Measurements from ENCODE around the gene DSC2. TPM values are rescaled to one million over a fixed set of nuclear protein-coding genes. Genes with fewer than 3 reads are reported as not detected.

DSC2 gene
- total and polyA plus RNA-seq, 5 donors: 6.6 to 24.5 (median 20.5) TPM

- no peaks in the 10 kb centered on the region for H3K27me3 ChIP-seq (ENCODE audit: control insufficient read depth, insufficient read depth)
- no peak overlapping the region for H3K27ac ChIP-seq (ENCODE audit: low read length)
- no peaks in the 10 kb centered on the region for H3K9me3 ChIP-seq (ENCODE audit: control insufficient read depth, low read length)
- 62% methylated on average over 1 of the region's 1 CpG for WGBS
- intact Hi-C loops (cut with DNase I): no loop called here
- no peak overlapping the region for H3K4me3 ChIP-seq (ENCODE audit: low read length)
- DNase-seq: no peak
- ATAC-seq: no peak
- H3K4me1 ChIP-seq (ENCODE audit: control insufficient read depth, insufficient read depth, low read length): no peaks in the 10 kb centered on the region
Measured at GRCh38 chr18:31064130-31064529, 38.1 kb downstream of the DSC2 start.

DNA sequence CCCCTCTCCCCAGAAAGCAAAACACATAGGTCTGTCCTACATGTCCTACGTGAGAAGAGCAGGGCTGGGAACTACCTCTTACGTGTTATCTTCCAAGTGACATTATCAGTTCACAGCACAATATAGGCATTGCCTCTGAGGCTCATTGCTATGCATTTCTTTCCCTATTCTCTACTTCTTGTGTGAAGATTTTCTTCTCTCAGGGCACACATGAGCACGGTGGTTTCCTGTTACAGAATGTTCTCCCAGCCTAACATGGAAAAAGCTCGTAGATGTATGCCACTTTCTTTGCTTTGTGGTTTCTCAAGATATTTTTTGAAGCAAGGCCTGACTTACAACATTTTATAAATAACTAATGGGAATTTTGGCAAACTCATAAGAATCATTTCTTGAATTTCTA lies 40.3 kb downstream of the DSC2 start:
- H3K4me1 ChIP-seq (ENCODE audit: control insufficient read depth, insufficient read depth, low read length): no peaks in the 10 kb centered on the region
- H3K4me3 ChIP-seq (ENCODE audit: low read length): no peak overlapping the region
- H3K27me3 ChIP-seq (ENCODE audit: control insufficient read depth, insufficient read depth): no peaks in the 10 kb centered on the region
- ATAC-seq: no peak
- intact Hi-C loops (cut with DNase I): no loop called here
- no peaks in the 10 kb centered on the region for H3K9me3 ChIP-seq (ENCODE audit: control insufficient read depth, low read length)
- WGBS: 39% methylated on average over 4 of the region's 4 CpGs
- no peak for DNase-seq
- H3K27ac ChIP-seq (ENCODE audit: low read length): no peak overlapping the region

- intact Hi-C loops (cut with DNase I): no loop called here
- no peaks in the 10 kb centered on the region for H3K27me3 ChIP-seq (ENCODE audit: control insufficient read depth, insufficient read depth)
- ATAC-seq (no peak), DNase-seq (no peak)
- H3K4me1 ChIP-seq (ENCODE audit: control insufficient read depth, insufficient read depth, low read length): no peaks in the 10 kb centered on the region
- H3K9me3 ChIP-seq (ENCODE audit: control insufficient read depth, low read length): no peaks in the 10 kb centered on the region
- no peak overlapping the region for H3K4me3 ChIP-seq (ENCODE audit: low read length)
- WGBS: 93% methylated on average over 3 of the region's 3 CpGs
- H3K27ac ChIP-seq (ENCODE audit: low read length): no peak overlapping the region
Measured at GRCh38 chr18:31058897-31059296, 43.3 kb downstream of the DSC2 start.

GRCh38 chr18:31057917-31058316 lies 44.3 kb downstream of the DSC2 start:
- 78% methylated on average over 4 of the region's 4 CpGs for WGBS
- no peaks in the 10 kb centered on the region for H3K27me3 ChIP-seq (ENCODE audit: control insufficient read depth, insufficient read depth)
- no peak overlapping the region for H3K27ac ChIP-seq (ENCODE audit: low read length)
- DNase-seq (no peak), ATAC-seq (no peak)
- H3K9me3 ChIP-seq (ENCODE audit: control insufficient read depth, low read length): peaks cover 2% of the 10 kb centered on the region
- no peaks in the 10 kb centered on the region for H3K4me1 ChIP-seq (ENCODE audit: control insufficient read depth, insufficient read depth, low read length)
- H3K4me3 ChIP-seq (ENCODE audit: low read length): no peak overlapping the region
- intact Hi-C loops (cut with DNase I): no loop called here

DNA sequence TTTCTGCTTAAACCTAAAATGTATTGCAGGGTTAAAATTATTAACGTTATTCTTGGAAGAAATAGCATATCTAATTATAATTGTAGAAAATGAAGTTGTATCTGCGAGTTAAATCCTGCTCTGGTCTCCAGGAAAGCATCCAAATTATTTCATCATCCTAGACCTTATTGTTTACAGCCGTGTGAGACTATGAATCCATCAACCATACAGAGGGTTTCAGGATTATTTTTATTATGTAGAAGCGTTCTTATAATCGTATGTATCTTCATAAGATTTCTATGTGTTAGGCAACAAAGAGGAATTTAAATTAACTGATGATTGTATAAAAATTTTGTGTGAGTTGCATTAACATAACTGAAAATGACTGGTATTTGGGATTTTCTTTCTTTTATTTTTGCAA lies 45.2 kb downstream of the DSC2 start:
- Histone ChIP-seq H3K9me3 (ENCODE audit: control insufficient read depth, low read length) (peaks cover 2% of the 10 kb centered on the region), H3K27me3 (ENCODE audit: control insufficient read depth, insufficient read depth) (no peaks in the 10 kb centered on the region), H3K27ac (ENCODE audit: low read length) (no peak overlapping the region), H3K4me1 (ENCODE audit: control insufficient read depth, insufficient read depth, low read length) (no peaks in the 10 kb centered on the region), H3K4me3 (ENCODE audit: low read length) (no peak overlapping the region)
- WGBS: 38% methylated on average over 5 of the region's 5 CpGs
- ATAC-seq (no peak), DNase-seq (no peak)
- intact Hi-C loops (cut with DNase I): no loop called here

- Histone ChIP-seq H3K4me3 (ENCODE audit: low read length) (no peak overlapping the region), H3K27me3 (ENCODE audit: control insufficient read depth, insufficient read depth) (no peaks in the 10 kb centered on the region), H3K9me3 (ENCODE audit: control insufficient read depth, low read length) (peaks cover 2% of the 10 kb centered on the region), H3K27ac (ENCODE audit: low read length) (no peak overlapping the region), H3K4me1 (ENCODE audit: control insufficient read depth, insufficient read depth, low read length) (no peaks in the 10 kb centered on the region)
- DNase-seq (no peak), ATAC-seq (no peak)
- 85% methylated on average over 2 of the region's 2 CpGs for WGBS
- intact Hi-C loops (cut with DNase I): no loop called here
Measured at GRCh38 chr18:31056296-31056695, 45.9 kb downstream of the DSC2 start.

- Histone ChIP-seq H3K9me3 (ENCODE audit: control insufficient read depth, low read length) (peaks cover 2% of the 10 kb centered on the region), H3K4me1 (ENCODE audit: control insufficient read depth, insufficient read depth, low read length) (no peaks in the 10 kb centered on the region), H3K27me3 (ENCODE audit: control insufficient read depth, insufficient read depth) (no peaks in the 10 kb centered on the region), H3K4me3 (ENCODE audit: low read length) (no peak overlapping the region), H3K27ac (ENCODE audit: low read length) (no peak overlapping the region)
- no peak for ATAC-seq
- 82% methylated on average over 3 of the region's 3 CpGs for WGBS
- intact Hi-C loops (cut with DNase I): no loop called here
- DNase-seq: no peak
Measured at GRCh38 chr18:31050635-31051034, 51.6 kb downstream of the DSC2 start.

DNA sequence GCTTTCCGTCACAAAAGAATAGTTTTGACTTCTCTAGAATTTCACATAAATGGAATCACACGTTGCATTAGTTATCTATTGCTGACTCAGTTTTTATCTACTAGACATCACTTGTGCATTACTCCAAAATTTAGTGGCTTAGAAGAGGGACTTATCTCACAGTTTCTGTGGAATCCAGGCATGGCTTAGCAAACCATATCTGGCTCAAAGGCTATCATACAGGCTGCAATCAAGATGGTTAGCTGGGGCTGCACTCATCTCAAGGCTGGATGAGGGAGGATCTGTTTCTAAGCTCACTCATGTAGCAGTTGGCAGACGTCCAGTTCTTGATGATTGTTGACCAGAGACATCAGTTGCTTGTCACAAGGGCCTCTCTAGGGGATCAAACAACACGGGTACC lies 53.0 kb downstream of the DSC2 start:
- no peak for DNase-seq
- intact Hi-C loops (cut with DNase I): no loop called here
- Histone ChIP-seq H3K9me3 (ENCODE audit: control insufficient read depth, low read length) (peaks cover 2% of the 10 kb centered on the region), H3K27me3 (ENCODE audit: control insufficient read depth, insufficient read depth) (no peaks in the 10 kb centered on the region), H3K27ac (ENCODE audit: low read length) (no peak overlapping the region), H3K4me3 (ENCODE audit: low read length) (no peak overlapping the region), H3K4me1 (ENCODE audit: control insufficient read depth, insufficient read depth, low read length) (no peaks in the 10 kb centered on the region)
- no peak for ATAC-seq
- 44% methylated on average over 4 of the region's 4 CpGs for WGBS

- WGBS: 51% methylated on average over 2 of the region's 2 CpGs
- no peaks in the 10 kb centered on the region for H3K27me3 ChIP-seq (ENCODE audit: control insufficient read depth, insufficient read depth)
- no peak overlapping the region for H3K4me3 ChIP-seq (ENCODE audit: low read length)
- intact Hi-C loops (cut with DNase I): no loop called here
- H3K9me3 ChIP-seq (ENCODE audit: control insufficient read depth, low read length): no peaks in the 10 kb centered on the region
- H3K27ac ChIP-seq (ENCODE audit: low read length): no peak overlapping the region
- no peaks in the 10 kb centered on the region for H3K4me1 ChIP-seq (ENCODE audit: control insufficient read depth, insufficient read depth, low read length)
- DNase-seq: no peak
- no peak for ATAC-seq
Measured at GRCh38 chr18:31048216-31048615, 54.0 kb downstream of the DSC2 start.

DNA sequence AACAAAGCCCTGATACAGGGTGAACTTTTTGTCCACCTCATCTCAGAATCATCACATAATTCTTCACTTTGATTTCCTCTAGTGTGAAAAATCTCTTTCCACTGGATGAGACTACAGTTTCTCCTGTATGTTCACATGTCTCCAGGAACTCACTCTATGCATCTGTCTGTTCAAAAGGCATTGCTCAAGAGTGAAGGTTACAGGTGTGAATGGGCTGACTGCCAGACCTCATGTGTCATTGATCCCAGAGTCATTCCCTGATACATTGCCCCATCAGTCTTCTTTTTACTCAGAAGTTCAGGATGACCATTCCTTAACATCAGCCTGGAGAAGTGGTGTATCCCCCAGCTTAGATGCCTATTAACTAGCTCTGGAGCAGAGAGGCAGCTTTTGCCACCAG lies 55.3 kb downstream of the DSC2 start:
- Histone ChIP-seq H3K4me3 (ENCODE audit: low read length) (no peak overlapping the region), H3K27ac (ENCODE audit: low read length) (no peak overlapping the region), H3K9me3 (ENCODE audit: control insufficient read depth, low read length) (no peaks in the 10 kb centered on the region), H3K27me3 (ENCODE audit: control insufficient read depth, insufficient read depth) (no peaks in the 10 kb centered on the region), H3K4me1 (ENCODE audit: control insufficient read depth, insufficient read depth, low read length) (no peaks in the 10 kb centered on the region)
- intact Hi-C loops (cut with DNase I): no loop called here
- ATAC-seq: no peak
- DNase-seq: no peak

- WGBS: 94% methylated on average over 6 of the region's 6 CpGs
- ATAC-seq (no peak), DNase-seq (no peak)
- Histone ChIP-seq H3K4me1 (ENCODE audit: control insufficient read depth, insufficient read depth, low read length) (no peaks in the 10 kb centered on the region), H3K27ac (ENCODE audit: low read length) (no peak overlapping the region), H3K9me3 (ENCODE audit: control insufficient read depth, low read length) (no peaks in the 10 kb centered on the region), H3K4me3 (ENCODE audit: low read length) (no peak overlapping the region), H3K27me3 (ENCODE audit: control insufficient read depth, insufficient read depth) (no peaks in the 10 kb centered on the region)
- intact Hi-C loops (cut with DNase I): no loop called here
Measured at GRCh38 chr18:31045599-31045998, 56.6 kb downstream of the DSC2 start.

DNA sequence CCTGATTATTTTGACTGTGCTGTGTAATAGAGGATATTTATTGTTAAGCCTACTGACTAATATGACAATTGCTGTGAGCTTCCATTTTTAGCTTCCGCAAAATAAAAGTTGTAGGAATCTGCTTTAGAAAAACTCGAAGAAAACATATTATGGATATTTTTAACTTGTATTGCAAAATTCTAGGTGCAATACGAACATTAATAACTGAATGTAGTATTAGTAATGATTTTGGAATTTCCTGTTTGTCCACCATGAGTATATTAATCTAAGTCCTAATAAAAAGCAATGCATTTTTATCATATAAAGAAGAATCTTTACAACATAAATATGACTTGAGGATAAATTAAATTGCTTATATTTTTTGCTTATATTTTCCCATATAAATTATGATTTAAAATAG lies 57.3 kb downstream of the DSC2 start:
- WGBS: 60% methylated on average over 3 of the region's 3 CpGs

More for the DNA sequence above, 57.3 kb downstream of the DSC2 start:
- no peaks in the 10 kb centered on the region for H3K9me3 ChIP-seq (ENCODE audit: control insufficient read depth, low read length)
- intact Hi-C loops (cut with DNase I): no loop called here
- H3K27ac ChIP-seq (ENCODE audit: low read length): no peak overlapping the region
- DNase-seq (no peak), ATAC-seq (no peak)
- H3K4me1 ChIP-seq (ENCODE audit: control insufficient read depth, insufficient read depth, low read length): no peaks in the 10 kb centered on the region
- no peaks in the 10 kb centered on the region for H3K27me3 ChIP-seq (ENCODE audit: control insufficient read depth, insufficient read depth)
- H3K4me3 ChIP-seq (ENCODE audit: low read length): no peak overlapping the region
